ENCODE data around the gene BRIP1. TPM values are rescaled to one million over a fixed set of nuclear protein-coding genes. Genes with fewer than 3 reads are reported as not detected.

Gene BRIP1
- total RNA-seq, 1 donor = 6.2 TPM

DNA sequence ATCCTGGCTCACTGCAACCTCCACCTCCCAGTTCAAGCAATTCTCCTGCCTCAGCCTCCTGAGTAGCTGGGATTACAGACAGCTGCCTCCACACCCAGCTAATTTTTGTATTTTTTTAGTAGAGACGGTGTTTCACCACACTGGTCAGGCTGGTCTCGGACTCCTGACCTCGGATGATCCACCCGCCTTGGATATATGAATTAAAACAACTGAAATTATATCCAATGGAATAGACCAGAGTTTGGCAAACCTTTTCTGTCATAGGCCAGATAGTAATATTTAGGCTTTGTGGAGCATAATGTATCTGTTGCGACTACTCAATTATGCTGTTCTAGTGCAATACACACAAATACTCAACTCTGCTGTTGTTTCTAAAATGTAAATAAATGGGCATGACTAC lies 178.5 kb downstream of the BRIP1 start:
- Histone ChIP-seq H3K4me2 (ENCODE audit: insufficient read depth, low read length) (no peak overlapping the region), H3K9me3 (ENCODE audit: low read depth, low read length) (no peaks in the 10 kb centered on the region), H3K36me3 (ENCODE audit: insufficient read depth, low read length) (peaks cover 7% of the 10 kb centered on the region), H2AFZ (ENCODE audit: low read length) (no peak overlapping the region), H3K79me2 (ENCODE audit: insufficient read depth, low read length) (no peaks in the 10 kb centered on the region), H3K4me1 (ENCODE audit: insufficient read depth, low read length) (no peaks in the 10 kb centered on the region), H3K27ac (ENCODE audit: low read depth, low read length) (no peak overlapping the region), H4K20me1 (ENCODE audit: insufficient read depth, low read length) (no peaks in the 10 kb centered on the region), H3K4me3 (ENCODE audit: insufficient read depth, low read length) (no peak overlapping the region), H3K27me3 (ENCODE audit: insufficient read depth, low read length) (no peaks in the 10 kb centered on the region)
- no peak for DNase-seq (ENCODE audit: insufficient read length, low spot score, missing footprints)
- TF ChIP-seq, protein P1, sequence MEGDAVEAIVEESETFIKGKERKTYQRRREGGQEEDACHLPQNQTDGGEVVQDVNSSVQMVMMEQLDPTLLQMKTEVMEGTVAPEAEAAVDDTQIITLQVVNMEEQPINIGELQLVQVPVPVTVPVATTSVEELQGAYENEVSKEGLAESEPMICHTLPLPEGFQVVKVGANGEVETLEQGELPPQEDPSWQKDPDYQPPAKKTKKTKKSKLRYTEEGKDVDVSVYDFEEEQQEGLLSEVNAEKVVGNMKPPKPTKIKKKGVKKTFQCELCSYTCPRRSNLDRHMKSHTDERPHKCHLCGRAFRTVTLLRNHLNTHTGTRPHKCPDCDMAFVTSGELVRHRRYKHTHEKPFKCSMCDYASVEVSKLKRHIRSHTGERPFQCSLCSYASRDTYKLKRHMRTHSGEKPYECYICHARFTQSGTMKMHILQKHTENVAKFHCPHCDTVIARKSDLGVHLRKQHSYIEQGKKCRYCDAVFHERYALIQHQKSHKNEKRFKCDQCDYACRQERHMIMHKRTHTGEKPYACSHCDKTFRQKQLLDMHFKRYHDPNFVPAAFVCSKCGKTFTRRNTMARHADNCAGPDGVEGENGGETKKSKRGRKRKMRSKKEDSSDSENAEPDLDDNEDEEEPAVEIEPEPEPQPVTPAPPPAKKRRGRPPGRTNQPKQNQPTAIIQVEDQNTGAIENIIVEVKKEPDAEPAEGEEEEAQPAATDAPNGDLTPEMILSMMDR (IDR thresholded peaks at IDR 0.05; ENCODE audit: extremely low read depth, low read depth, low read length) = no peak

- H3K4me1 ChIP-seq (ENCODE audit: insufficient read depth, low read length) = no peaks in the 10 kb centered on the region
- H3K27me3 ChIP-seq (ENCODE audit: insufficient read depth, low read length) = no peaks in the 10 kb centered on the region
- H3K27ac ChIP-seq (ENCODE audit: low read depth, low read length) = no peak overlapping the region
Measured at GRCh38 chr17:61684172-61684571, 179.2 kb downstream of the BRIP1 start.

DNA sequence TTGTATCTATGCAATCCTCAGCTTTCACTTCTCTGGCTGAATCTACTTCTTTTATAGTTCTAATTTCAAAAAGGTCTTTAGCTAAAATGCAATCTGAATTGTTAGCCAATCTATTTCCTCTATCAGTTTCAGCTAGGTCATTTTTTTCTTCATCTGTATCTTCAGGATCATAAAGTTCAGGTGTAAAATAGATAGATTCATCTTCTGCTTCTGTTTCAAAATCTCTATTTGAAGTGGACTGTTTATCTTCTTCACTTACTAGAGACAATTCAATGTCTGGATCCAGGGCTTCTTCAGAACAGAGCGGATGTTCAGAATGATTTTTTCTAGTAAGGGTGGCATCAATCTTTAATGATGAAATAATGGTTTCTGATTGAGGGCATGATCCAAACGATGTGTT lies 179.9 kb downstream of the BRIP1 start:
- no peak overlapping the region for H3K4me2 ChIP-seq (ENCODE audit: insufficient read depth, low read length)
- H3K9me3 ChIP-seq (ENCODE audit: low read depth, low read length) = no peaks in the 10 kb centered on the region
- no peaks in the 10 kb centered on the region for H3K79me2 ChIP-seq (ENCODE audit: insufficient read depth, low read length)
- TF ChIP-seq, protein P1 (IDR thresholded peaks at IDR 0.05; ENCODE audit: extremely low read depth, low read depth, low read length) = no peak
- H3K27me3 ChIP-seq (ENCODE audit: insufficient read depth, low read length) = no peaks in the 10 kb centered on the region
- DNase-seq (ENCODE audit: insufficient read length, low spot score, missing footprints) = no peak
- peaks cover 3% of the 10 kb centered on the region for H3K36me3 ChIP-seq (ENCODE audit: insufficient read depth, low read length)
- no peak overlapping the region for H3K27ac ChIP-seq (ENCODE audit: low read depth, low read length)
- no peaks in the 10 kb centered on the region for H3K4me1 ChIP-seq (ENCODE audit: insufficient read depth, low read length)
- no peak overlapping the region for H3K4me3 ChIP-seq (ENCODE audit: insufficient read depth, low read length)
- H2AFZ ChIP-seq (ENCODE audit: low read length) = no peak overlapping the region
- H4K20me1 ChIP-seq (ENCODE audit: insufficient read depth, low read length) = no peaks in the 10 kb centered on the region

More at GRCh38 chr17:61684172-61684571, 179.2 kb downstream of the BRIP1 start:
- TF ChIP-seq, protein P1 (IDR thresholded peaks at IDR 0.05; ENCODE audit: extremely low read depth, low read depth, low read length) = no peak
- H2AFZ ChIP-seq (ENCODE audit: low read length) = no peak overlapping the region
- DNase-seq (ENCODE audit: insufficient read length, low spot score, missing footprints) = no peak
- no peak overlapping the region for H3K4me2 ChIP-seq (ENCODE audit: insufficient read depth, low read length)
- no peaks in the 10 kb centered on the region for H4K20me1 ChIP-seq (ENCODE audit: insufficient read depth, low read length)
- H3K79me2 ChIP-seq (ENCODE audit: insufficient read depth, low read length) = no peaks in the 10 kb centered on the region
- peaks cover 3% of the 10 kb centered on the region for H3K36me3 ChIP-seq (ENCODE audit: insufficient read depth, low read length)
- no peaks in the 10 kb centered on the region for H3K9me3 ChIP-seq (ENCODE audit: low read depth, low read length)
- no peak overlapping the region for H3K4me3 ChIP-seq (ENCODE audit: insufficient read depth, low read length)

- H3K79me2 ChIP-seq (ENCODE audit: insufficient read depth, low read length) = no peaks in the 10 kb centered on the region
- TF ChIP-seq, protein P1 (IDR thresholded peaks at IDR 0.05; ENCODE audit: extremely low read depth, low read depth, low read length) = no peak
- no peak overlapping the region for H2AFZ ChIP-seq (ENCODE audit: low read length)
- no peaks in the 10 kb centered on the region for H4K20me1 ChIP-seq (ENCODE audit: insufficient read depth, low read length)
- no peak overlapping the region for H3K4me2 ChIP-seq (ENCODE audit: insufficient read depth, low read length)
- no peak overlapping the region for H3K27ac ChIP-seq (ENCODE audit: low read depth, low read length)
- DNase-seq (ENCODE audit: insufficient read length, low spot score, missing footprints) = no peak
- H3K9me3 ChIP-seq (ENCODE audit: low read depth, low read length) = no peaks in the 10 kb centered on the region
- no peaks in the 10 kb centered on the region for H3K4me1 ChIP-seq (ENCODE audit: insufficient read depth, low read length)
- H3K36me3 ChIP-seq (ENCODE audit: insufficient read depth, low read length) = no peaks in the 10 kb centered on the region
- H3K4me3 ChIP-seq (ENCODE audit: insufficient read depth, low read length) = no peak overlapping the region
- no peaks in the 10 kb centered on the region for H3K27me3 ChIP-seq (ENCODE audit: insufficient read depth, low read length)
Measured at GRCh38 chr17:61680921-61681320, 182.4 kb downstream of the BRIP1 start.
